GM12864 (cell line): Measurements from ENCODE around the gene CASKIN1.

Experiments
- DNase-seq: peaks from one replicate; pipeline ENCODE4 v3.0.0-alpha.2; 2011; ENCODE audit warnings: low read depth
- H3K4me3 ChIP-seq: 2 replicates; pipeline ENCODE4 v1.5.1; 2011; ENCODE audit warnings: mild to moderate bottlenecking, low read depth, low read length, control low read depth
- CTCF ChIP-seq: IDR thresholded peaks from 2 replicates; pipeline ENCODE4 v1.5.1; 2011; ENCODE audit warnings: low read depth, mild to moderate bottlenecking, moderate library complexity, low read length, control low read depth, inconsistent platforms; ENCODE audit errors: missing control alignments

Gene CASKIN1

DNA sequence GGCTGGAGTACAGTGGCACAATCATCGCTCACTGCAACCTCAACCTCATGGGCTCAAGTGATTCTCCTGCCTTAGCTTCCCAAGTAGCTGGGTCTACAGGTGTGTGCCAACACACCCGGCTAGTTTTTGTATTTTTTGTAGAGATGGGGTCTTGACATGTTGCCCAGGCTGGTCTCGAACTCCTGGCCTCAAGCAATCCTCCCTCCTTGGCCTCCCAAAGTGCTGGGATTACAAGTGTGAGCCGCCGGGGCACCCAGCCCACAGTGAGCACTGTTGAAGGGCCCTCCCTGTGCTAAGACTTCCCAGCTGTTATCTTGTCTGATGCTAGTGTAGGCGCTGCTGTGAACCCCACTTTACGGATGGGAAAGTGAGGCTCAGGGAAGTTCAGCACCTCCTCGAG, 8.0 kb downstream of the CASKIN1 start:
- no peak for TF ChIP-seq CTCF
- H3K4me3 ChIP-seq, result no peak overlapping the region
- no peak for DNase-seq

DNA sequence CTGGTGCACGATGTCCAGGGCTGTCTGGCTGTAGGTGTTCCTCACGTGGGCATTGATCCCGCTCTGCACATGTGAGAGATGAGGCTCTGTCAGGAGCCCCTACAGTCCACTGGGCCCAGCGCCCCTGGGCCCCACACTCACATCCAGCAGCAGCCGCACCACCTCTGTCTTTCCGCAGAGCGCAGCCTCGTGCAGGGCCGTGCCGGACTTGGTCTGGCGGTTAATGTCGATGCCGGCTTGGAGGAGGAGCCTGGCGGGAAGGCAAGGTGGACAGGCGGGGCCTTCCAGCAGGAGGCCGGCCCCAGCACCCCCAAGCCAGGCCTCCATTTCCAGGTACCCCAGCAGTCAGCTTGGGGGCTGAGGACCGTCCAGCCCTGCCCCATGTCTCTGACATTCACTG, 9.2 kb downstream of the CASKIN1 start:
- no peak overlapping the region for H3K4me3 ChIP-seq
- no peak for TF ChIP-seq CTCF
- DNase-seq, result no peak

DNA sequence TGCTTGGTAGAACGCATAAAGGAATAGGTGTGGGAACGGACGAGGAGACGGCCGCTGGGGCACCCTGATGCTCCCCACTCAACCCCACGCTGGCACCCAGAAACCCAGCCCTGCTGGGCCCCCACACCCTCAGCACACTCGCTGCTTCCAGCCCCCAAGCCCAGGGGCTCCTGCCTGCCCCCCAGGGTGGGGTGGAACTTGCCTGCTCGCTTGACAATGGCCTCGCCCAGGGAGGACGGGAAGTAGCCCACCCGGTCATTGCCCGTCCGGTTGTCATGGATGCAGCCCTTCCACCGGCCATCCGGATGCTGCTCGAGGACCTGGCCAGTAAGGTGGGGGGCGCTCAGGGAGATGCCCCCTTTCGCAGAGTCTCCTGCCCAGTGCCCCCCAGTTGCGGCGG, 9.9 kb downstream of the CASKIN1 start:
- no peak for TF ChIP-seq CTCF
- H3K4me3 ChIP-seq, result no peak overlapping the region
- DNase-seq, result no peak

GRCh38 chr16:2186064-2186463, 10.3 kb downstream of the CASKIN1 start:
- DNase-seq, result no peak
- no peak for TF ChIP-seq CTCF
- no peak overlapping the region for H3K4me3 ChIP-seq

DNA sequence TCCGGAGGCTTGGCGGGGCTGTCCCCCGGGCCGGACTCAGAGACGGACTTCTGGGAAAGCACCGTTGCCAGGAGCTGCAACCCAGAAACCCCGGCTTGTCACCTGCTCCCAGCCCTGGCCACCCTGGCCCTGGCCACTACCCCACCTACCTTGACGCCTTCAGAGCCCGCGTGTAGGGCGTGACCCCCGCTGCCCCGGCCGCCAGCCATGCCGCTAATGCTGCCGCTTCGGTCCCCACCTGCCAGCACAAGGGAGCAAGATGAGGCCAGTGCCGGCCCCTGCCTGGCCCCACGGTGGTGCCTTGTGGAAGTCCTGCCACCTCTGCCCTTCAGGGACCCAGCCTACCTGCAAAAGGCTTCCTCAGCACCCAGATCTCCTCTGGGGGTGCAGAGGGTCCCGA, 11.4 kb downstream of the CASKIN1 start:
- no peak for TF ChIP-seq CTCF
- DNase-seq, result no peak
- H3K4me3 ChIP-seq, result no peak overlapping the region

GRCh38 chr16:2184346-2184745, 12.1 kb downstream of the CASKIN1 start:
- H3K4me3 ChIP-seq, result no peak overlapping the region
- DNase-seq, result no peak
- TF ChIP-seq CTCF, result no peak

DNA sequence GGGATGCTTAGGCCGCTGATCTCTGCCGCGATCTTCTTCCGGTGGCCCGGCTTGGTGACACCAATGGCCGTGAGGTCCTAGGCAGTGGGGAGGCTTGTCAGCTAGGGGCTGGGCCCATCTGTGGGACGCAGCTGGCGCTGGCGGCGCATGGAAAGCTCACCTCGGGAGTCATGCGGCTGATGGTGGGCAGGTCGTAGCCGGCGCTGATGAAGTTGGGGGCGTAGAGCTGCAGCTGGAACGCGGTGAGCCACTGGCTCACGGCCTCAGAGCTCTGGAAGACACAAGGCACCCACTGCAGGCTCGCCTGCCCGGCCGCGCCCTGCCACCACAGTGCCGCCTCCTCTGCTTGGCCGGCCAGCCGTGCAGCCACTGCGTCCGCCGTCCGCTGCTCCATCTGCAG, 12.7 kb downstream of the CASKIN1 start:
- no peak overlapping the region for H3K4me3 ChIP-seq
- no peak for DNase-seq
- TF ChIP-seq CTCF, result no peak
